ENCODE data around the gene PLXDC1.

The PLXDC1 gene

GRCh38 chr17:39079836-39080235 is 71.6 kb downstream of the PLXDC1 start:
- TF ChIP-seq TAF1 (IDR thresholded peaks at IDR 0.05; ENCODE audit: borderline replicate concordance, insufficient read depth, low read length) (no peak), FOXP2 (optimal IDR thresholded peaks at IDR 0.05; ENCODE audit: borderline replicate concordance, extremely low read depth, extremely low read length, insufficient read depth) (no peak), POLR2AphosphoS5 (IDR thresholded peaks at IDR 0.05; ENCODE audit: low read depth, low read length) (no peak), SIN3A (IDR thresholded peaks at IDR 0.05; ENCODE audit: borderline replicate concordance, insufficient read depth, low read length) (no peak), REST (IDR thresholded peaks at IDR 0.05; ENCODE audit: insufficient read depth in 1 of 2, low read depth in 2 of 2, low read length in 2 of 2) (no peak)

GRCh38 chr17:39077866-39078265 is 73.6 kb downstream of the PLXDC1 start:
- no peak for TF ChIP-seq REST (IDR thresholded peaks at IDR 0.05; ENCODE audit: insufficient read depth in 1 of 2, low read depth in 2 of 2, low read length in 2 of 2)
- TF ChIP-seq FOXP2 (optimal IDR thresholded peaks at IDR 0.05; ENCODE audit: borderline replicate concordance, extremely low read depth, extremely low read length, insufficient read depth): no peak
- no peak for TF ChIP-seq POLR2AphosphoS5 (IDR thresholded peaks at IDR 0.05; ENCODE audit: low read depth, low read length)
- no peak for TF ChIP-seq SIN3A (IDR thresholded peaks at IDR 0.05; ENCODE audit: borderline replicate concordance, insufficient read depth, low read length)
- TF ChIP-seq TAF1 (IDR thresholded peaks at IDR 0.05; ENCODE audit: borderline replicate concordance, insufficient read depth, low read length): no peak

- TF ChIP-seq SIN3A (IDR thresholded peaks at IDR 0.05; ENCODE audit: borderline replicate concordance, insufficient read depth, low read length) (no peak), POLR2AphosphoS5 (IDR thresholded peaks at IDR 0.05; ENCODE audit: low read depth, low read length) (no peak), FOXP2 (optimal IDR thresholded peaks at IDR 0.05; ENCODE audit: borderline replicate concordance, extremely low read depth, extremely low read length, insufficient read depth) (no peak), TAF1 (IDR thresholded peaks at IDR 0.05; ENCODE audit: borderline replicate concordance, insufficient read depth, low read length) (no peak), REST (IDR thresholded peaks at IDR 0.05; ENCODE audit: insufficient read depth in 1 of 2, low read depth in 2 of 2, low read length in 2 of 2) (no peak)
These were observed 74.2 kb downstream of the PLXDC1 start for GRCh38 chr17:39077252-39077651.

GRCh38 chr17:39074676-39075075 is 76.8 kb downstream of the PLXDC1 start:
- no peak for TF ChIP-seq FOXP2 (optimal IDR thresholded peaks at IDR 0.05; ENCODE audit: borderline replicate concordance, extremely low read depth, extremely low read length, insufficient read depth)
- no peak for TF ChIP-seq TAF1 (IDR thresholded peaks at IDR 0.05; ENCODE audit: borderline replicate concordance, insufficient read depth, low read length)
- no peak for TF ChIP-seq POLR2AphosphoS5 (IDR thresholded peaks at IDR 0.05; ENCODE audit: low read depth, low read length)
- no peak for TF ChIP-seq REST (IDR thresholded peaks at IDR 0.05; ENCODE audit: insufficient read depth in 1 of 2, low read depth in 2 of 2, low read length in 2 of 2)
- TF ChIP-seq SIN3A (IDR thresholded peaks at IDR 0.05; ENCODE audit: borderline replicate concordance, insufficient read depth, low read length): no peak

GRCh38 chr17:39073916-39074315 is 77.5 kb downstream of the PLXDC1 start:
- TF ChIP-seq TAF1 (IDR thresholded peaks at IDR 0.05; ENCODE audit: borderline replicate concordance, insufficient read depth, low read length) (no peak), SIN3A (IDR thresholded peaks at IDR 0.05; ENCODE audit: borderline replicate concordance, insufficient read depth, low read length) (no peak), REST (IDR thresholded peaks at IDR 0.05; ENCODE audit: insufficient read depth in 1 of 2, low read depth in 2 of 2, low read length in 2 of 2) (no peak), POLR2AphosphoS5 (IDR thresholded peaks at IDR 0.05; ENCODE audit: low read depth, low read length) (no peak), FOXP2 (optimal IDR thresholded peaks at IDR 0.05; ENCODE audit: borderline replicate concordance, extremely low read depth, extremely low read length, insufficient read depth) (no peak)
